Measurements from ENCODE around the gene PRKG2. TPM values are rescaled to one million over a fixed set of nuclear protein-coding genes. Genes with fewer than 3 reads are reported as not detected.

Gene PRKG2
- total RNA-seq, 1 donor from 2014 or later, result 2.9 TPM

DNA sequence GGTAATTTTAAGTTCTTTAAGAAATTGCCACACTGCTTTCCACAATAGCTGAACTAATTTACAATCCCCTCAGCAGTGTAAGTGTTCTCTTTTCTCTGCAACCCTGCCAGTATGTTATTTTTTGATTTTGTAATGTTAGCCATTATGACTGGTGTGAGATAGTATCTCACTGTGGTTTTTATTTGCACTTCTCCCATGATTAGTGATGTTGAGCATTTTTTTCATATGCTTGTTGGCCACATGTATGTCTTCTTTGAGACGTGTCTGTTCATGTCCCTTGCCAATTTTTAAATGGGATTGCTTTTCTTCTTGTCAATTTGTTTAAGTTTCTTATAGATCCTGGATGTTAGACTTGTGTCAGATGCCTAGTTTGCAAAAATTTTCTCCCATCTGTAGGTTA, 98.5 kb downstream of the PRKG2 start:
- Mint-ChIP-seq H3K4me1 (ENCODE audit: low read depth) (no peaks in the 10 kb centered on the region), H3K36me3 (ENCODE audit: insufficient read depth) (peaks cover 3% of the 10 kb centered on the region), H3K4me3 (ENCODE audit: low read depth) (no peak overlapping the region), H3K27me3 (no peaks in the 10 kb centered on the region), H3K27ac (no peak overlapping the region), H3K9me3 (ENCODE audit: low read depth) (peaks cover 6% of the 10 kb centered on the region)
- DNase-seq (ENCODE audit: low spot score, unreplicated experiment), result no peak
- TF ChIP-seq, protein P1, sequence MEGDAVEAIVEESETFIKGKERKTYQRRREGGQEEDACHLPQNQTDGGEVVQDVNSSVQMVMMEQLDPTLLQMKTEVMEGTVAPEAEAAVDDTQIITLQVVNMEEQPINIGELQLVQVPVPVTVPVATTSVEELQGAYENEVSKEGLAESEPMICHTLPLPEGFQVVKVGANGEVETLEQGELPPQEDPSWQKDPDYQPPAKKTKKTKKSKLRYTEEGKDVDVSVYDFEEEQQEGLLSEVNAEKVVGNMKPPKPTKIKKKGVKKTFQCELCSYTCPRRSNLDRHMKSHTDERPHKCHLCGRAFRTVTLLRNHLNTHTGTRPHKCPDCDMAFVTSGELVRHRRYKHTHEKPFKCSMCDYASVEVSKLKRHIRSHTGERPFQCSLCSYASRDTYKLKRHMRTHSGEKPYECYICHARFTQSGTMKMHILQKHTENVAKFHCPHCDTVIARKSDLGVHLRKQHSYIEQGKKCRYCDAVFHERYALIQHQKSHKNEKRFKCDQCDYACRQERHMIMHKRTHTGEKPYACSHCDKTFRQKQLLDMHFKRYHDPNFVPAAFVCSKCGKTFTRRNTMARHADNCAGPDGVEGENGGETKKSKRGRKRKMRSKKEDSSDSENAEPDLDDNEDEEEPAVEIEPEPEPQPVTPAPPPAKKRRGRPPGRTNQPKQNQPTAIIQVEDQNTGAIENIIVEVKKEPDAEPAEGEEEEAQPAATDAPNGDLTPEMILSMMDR (IDR thresholded peaks at IDR 0.05; ENCODE audit: unreplicated experiment), result no peak

DNA sequence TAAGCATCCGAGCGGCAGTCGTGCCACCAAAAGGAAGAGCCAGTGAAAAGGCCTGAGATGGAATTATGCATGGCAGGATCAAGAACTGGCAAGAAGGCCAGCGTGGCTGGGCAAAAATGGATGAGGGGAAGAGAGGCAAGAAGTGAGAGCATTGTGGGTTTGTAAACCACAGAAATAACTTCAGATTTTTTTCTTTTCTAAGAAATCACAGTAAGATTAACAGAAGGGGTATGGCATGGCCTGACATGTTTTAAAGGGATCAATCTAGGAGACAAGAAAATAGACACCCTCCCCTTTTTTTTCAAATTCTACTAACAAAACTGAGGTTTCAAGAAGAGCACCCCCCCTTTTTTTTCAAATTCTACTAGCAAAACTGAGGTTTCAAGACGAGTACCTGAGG, 102.0 kb downstream of the PRKG2 start:
- TF ChIP-seq, protein P1 (IDR thresholded peaks at IDR 0.05; ENCODE audit: unreplicated experiment), result no peak
- Mint-ChIP-seq H3K36me3 (ENCODE audit: insufficient read depth) (no peaks in the 10 kb centered on the region), H3K27me3 (no peaks in the 10 kb centered on the region), H3K27ac (no peak overlapping the region), H3K4me3 (ENCODE audit: low read depth) (no peak overlapping the region), H3K9me3 (ENCODE audit: low read depth) (no peaks in the 10 kb centered on the region), H3K4me1 (ENCODE audit: low read depth) (no peaks in the 10 kb centered on the region)
- DNase-seq (ENCODE audit: low spot score, unreplicated experiment), result no peak

DNA sequence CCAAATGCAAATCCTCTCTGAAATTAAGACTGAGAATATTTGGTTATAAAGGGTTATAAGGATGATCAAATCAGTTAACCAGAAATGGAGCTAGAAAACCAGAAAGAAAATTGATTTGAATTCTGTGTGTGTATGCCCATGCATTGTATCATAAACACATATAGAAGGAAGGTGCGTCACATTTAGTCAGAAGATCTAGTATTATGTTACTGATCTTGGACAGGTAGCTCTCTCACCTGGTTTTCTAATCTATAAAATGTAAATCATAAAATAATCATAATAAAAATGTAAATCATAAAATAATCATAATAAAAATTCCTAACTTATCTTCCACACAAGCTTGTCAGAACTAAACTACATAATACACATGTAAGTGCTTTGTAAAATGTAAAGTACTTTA, 105.7 kb downstream of the PRKG2 start:
- Mint-ChIP-seq H3K36me3 (ENCODE audit: insufficient read depth) (peaks cover 4% of the 10 kb centered on the region), H3K4me1 (ENCODE audit: low read depth) (no peaks in the 10 kb centered on the region), H3K27me3 (no peaks in the 10 kb centered on the region), H3K4me3 (ENCODE audit: low read depth) (no peak overlapping the region), H3K9me3 (ENCODE audit: low read depth) (peaks cover 4% of the 10 kb centered on the region), H3K27ac (no peak overlapping the region)
- TF ChIP-seq, protein P1 (IDR thresholded peaks at IDR 0.05; ENCODE audit: unreplicated experiment), result no peak
- no peak for DNase-seq (ENCODE audit: low spot score, unreplicated experiment)

DNA sequence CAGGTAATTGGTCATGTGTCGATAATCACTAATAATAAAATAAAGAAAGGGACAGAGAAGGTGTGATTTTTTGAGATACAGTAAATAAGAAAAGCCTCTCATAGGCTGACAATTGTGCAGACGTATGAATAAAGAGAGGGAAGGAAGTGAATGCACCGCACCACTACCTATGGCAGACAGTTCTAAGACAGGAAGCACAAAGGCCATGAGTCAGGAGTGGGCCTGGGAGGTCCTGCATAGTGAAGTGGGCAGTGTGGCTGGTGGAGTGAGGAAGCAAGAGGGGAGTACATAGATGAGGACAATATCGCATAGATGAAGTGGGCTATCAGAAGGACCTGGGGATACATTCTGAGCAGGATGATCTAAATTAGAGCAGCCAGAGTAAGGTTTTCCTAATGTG, 108.9 kb downstream of the PRKG2 start:
- Mint-ChIP-seq H3K36me3 (ENCODE audit: insufficient read depth) (peaks cover 4% of the 10 kb centered on the region), H3K4me1 (ENCODE audit: low read depth) (no peaks in the 10 kb centered on the region), H3K27me3 (no peaks in the 10 kb centered on the region), H3K27ac (no peak overlapping the region), H3K4me3 (ENCODE audit: low read depth) (no peak overlapping the region), H3K9me3 (ENCODE audit: low read depth) (peaks cover 4% of the 10 kb centered on the region)
- DNase-seq (ENCODE audit: low spot score, unreplicated experiment), result no peak
- TF ChIP-seq, protein P1 (IDR thresholded peaks at IDR 0.05; ENCODE audit: unreplicated experiment), result no peak

DNA sequence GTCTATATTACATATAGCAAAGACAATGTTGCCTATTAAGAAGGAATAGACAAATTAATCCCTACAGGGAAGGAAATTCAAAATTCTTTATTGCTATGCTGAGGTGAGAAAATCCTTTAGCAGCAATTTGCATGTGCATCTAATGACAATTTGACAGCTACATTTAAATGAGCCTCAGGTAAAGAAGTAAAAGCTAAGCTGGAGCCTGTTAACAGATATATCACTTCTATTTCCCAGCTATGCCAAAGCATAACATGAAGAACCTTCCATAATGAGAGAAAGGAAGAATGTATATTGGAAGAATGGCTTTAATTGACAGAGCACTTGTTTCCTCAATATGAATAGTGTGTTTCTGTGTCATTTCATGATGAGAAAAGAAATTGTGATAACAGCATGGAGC, 112.9 kb downstream of the PRKG2 start:
- H3K9me3 Mint-ChIP-seq (ENCODE audit: low read depth), result peaks cover 1% of the 10 kb centered on the region
- H3K27ac Mint-ChIP-seq, result no peak overlapping the region
- no peak for DNase-seq (ENCODE audit: low spot score, unreplicated experiment)
- H3K27me3 Mint-ChIP-seq, result no peaks in the 10 kb centered on the region
- no peak overlapping the region for H3K4me3 Mint-ChIP-seq (ENCODE audit: low read depth)
- H3K36me3 Mint-ChIP-seq (ENCODE audit: insufficient read depth), result peaks cover 4% of the 10 kb centered on the region
- TF ChIP-seq, protein P1 (IDR thresholded peaks at IDR 0.05; ENCODE audit: unreplicated experiment), result no peak
- no peaks in the 10 kb centered on the region for H3K4me1 Mint-ChIP-seq (ENCODE audit: low read depth)

Data from progenitor cell of endocrine pancreas (in vitro differentiated cells).